HEK293 (cell line): Measurements from ENCODE around the gene RBM26.

ENCODE experiments used
- AEBP2 ChIP-seq: fragments of 450-650 bp; formaldehyde crosslinking; IDR thresholded peaks from 2 replicates; pipeline ENCODE4 v1.5.1; 2016; ENCODE audit warnings: missing biosample characterization, missing genetic modification characterization, borderline replicate concordance
- BCL11A ChIP-seq: fragments of 450-650 bp; formaldehyde crosslinking; IDR thresholded peaks from 2 replicates; pipeline ENCODE4 v1.5.1; 2016; ENCODE audit warnings: low read depth, missing biosample characterization, missing genetic modification characterization
- MEIS1 ChIP-seq: sonication (generic); formaldehyde crosslinking; IDR thresholded peaks from 2 replicates; pipeline ENCODE4 v1.8.1; 2022; ENCODE audit warnings: missing genetic modification reagents, mild to moderate bottlenecking, borderline replicate concordance
- PBX3 ChIP-seq: sonication (generic); formaldehyde crosslinking; IDR thresholded peaks from 2 replicates; pipeline ENCODE4 v1.8.1; 2022; ENCODE audit warnings: mild to moderate bottlenecking, moderate library complexity, missing genetic modification reagents
- REPIN1 ChIP-seq: fragments of 450-650 bp; formaldehyde crosslinking; IDR thresholded peaks from 2 replicates; pipeline ENCODE4 v1.5.1; 2017; ENCODE audit warnings: missing biosample characterization, missing genetic modification characterization, low read depth
- ZBTB49 ChIP-seq: fragments of 450-650 bp; formaldehyde crosslinking; IDR thresholded peaks from 2 replicates; pipeline ENCODE4 v1.5.1; 2016; ENCODE audit warnings: missing biosample characterization, missing genetic modification characterization, low read depth
- ZNF140 ChIP-seq: fragments of 450-650 bp; formaldehyde crosslinking; IDR thresholded peaks from 2 replicates; pipeline ENCODE4 v1.5.1; 2016; ENCODE audit warnings: missing biosample characterization, missing genetic modification characterization
- ZNF341 ChIP-seq: fragments of 450-650 bp; formaldehyde crosslinking; IDR thresholded peaks from 2 replicates; pipeline ENCODE4; 2016; ENCODE audit warnings: low read depth, missing biosample characterization, missing genetic modification characterization
- ZNF544 ChIP-seq: fragments of 450-650 bp; formaldehyde crosslinking; IDR thresholded peaks from 2 replicates; pipeline ENCODE4 v1.5.0; 2017; ENCODE audit warnings: missing biosample characterization, missing genetic modification characterization
- TF ChIP-seq, protein P1 (sequence below): fragments of 450-650 bp; formaldehyde crosslinking; IDR thresholded peaks from 2 replicates; pipeline ENCODE4 v1.5.1; 2016; ENCODE audit warnings: missing biosample characterization, missing genetic modification characterization
- TF ChIP-seq, protein P2 (sequence below): IDR thresholded peaks from 2 replicates; pipeline ENCODE4 v1.6.1; 2011; ENCODE audit warnings: mild to moderate bottlenecking, low read depth, low read length, borderline replicate concordance
- TF ChIP-seq, protein P3 (sequence below): fragments of 450-650 bp; formaldehyde crosslinking; IDR thresholded peaks from 2 replicates; pipeline ENCODE4 v1.5.1; 2016; ENCODE audit warnings: missing biosample characterization, missing genetic modification characterization, borderline replicate concordance
- TF ChIP-seq, protein P4 (sequence below): fragments of 450-650 bp; formaldehyde crosslinking; IDR thresholded peaks from 2 replicates; pipeline ENCODE4 v1.5.1; 2016; ENCODE audit warnings: missing biosample characterization, missing genetic modification characterization

- TF ChIP-seq AEBP2 (tag by site-specific recombination) (no peak), ZBTB49 (tag by site-specific recombination) (no peak), ZNF341 (tag by site-specific recombination) (no peak), BCL11A (tag by site-specific recombination) (no peak), ZNF544 (tag by site-specific recombination) (no peak), REPIN1 (tag by site-specific recombination) (no peak), PBX3 (CRISPR knock-in tag) (no peak), MEIS1 (no peak), ZNF140 (no peak)
- TF ChIP-seq, protein P1, sequence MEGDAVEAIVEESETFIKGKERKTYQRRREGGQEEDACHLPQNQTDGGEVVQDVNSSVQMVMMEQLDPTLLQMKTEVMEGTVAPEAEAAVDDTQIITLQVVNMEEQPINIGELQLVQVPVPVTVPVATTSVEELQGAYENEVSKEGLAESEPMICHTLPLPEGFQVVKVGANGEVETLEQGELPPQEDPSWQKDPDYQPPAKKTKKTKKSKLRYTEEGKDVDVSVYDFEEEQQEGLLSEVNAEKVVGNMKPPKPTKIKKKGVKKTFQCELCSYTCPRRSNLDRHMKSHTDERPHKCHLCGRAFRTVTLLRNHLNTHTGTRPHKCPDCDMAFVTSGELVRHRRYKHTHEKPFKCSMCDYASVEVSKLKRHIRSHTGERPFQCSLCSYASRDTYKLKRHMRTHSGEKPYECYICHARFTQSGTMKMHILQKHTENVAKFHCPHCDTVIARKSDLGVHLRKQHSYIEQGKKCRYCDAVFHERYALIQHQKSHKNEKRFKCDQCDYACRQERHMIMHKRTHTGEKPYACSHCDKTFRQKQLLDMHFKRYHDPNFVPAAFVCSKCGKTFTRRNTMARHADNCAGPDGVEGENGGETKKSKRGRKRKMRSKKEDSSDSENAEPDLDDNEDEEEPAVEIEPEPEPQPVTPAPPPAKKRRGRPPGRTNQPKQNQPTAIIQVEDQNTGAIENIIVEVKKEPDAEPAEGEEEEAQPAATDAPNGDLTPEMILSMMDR (tag by site-specific recombination), result no peak
- TF ChIP-seq, protein P2, sequence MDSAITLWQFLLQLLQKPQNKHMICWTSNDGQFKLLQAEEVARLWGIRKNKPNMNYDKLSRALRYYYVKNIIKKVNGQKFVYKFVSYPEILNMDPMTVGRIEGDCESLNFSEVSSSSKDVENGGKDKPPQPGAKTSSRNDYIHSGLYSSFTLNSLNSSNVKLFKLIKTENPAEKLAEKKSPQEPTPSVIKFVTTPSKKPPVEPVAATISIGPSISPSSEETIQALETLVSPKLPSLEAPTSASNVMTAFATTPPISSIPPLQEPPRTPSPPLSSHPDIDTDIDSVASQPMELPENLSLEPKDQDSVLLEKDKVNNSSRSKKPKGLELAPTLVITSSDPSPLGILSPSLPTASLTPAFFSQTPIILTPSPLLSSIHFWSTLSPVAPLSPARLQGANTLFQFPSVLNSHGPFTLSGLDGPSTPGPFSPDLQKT, result no peak
- TF ChIP-seq, protein P3, sequence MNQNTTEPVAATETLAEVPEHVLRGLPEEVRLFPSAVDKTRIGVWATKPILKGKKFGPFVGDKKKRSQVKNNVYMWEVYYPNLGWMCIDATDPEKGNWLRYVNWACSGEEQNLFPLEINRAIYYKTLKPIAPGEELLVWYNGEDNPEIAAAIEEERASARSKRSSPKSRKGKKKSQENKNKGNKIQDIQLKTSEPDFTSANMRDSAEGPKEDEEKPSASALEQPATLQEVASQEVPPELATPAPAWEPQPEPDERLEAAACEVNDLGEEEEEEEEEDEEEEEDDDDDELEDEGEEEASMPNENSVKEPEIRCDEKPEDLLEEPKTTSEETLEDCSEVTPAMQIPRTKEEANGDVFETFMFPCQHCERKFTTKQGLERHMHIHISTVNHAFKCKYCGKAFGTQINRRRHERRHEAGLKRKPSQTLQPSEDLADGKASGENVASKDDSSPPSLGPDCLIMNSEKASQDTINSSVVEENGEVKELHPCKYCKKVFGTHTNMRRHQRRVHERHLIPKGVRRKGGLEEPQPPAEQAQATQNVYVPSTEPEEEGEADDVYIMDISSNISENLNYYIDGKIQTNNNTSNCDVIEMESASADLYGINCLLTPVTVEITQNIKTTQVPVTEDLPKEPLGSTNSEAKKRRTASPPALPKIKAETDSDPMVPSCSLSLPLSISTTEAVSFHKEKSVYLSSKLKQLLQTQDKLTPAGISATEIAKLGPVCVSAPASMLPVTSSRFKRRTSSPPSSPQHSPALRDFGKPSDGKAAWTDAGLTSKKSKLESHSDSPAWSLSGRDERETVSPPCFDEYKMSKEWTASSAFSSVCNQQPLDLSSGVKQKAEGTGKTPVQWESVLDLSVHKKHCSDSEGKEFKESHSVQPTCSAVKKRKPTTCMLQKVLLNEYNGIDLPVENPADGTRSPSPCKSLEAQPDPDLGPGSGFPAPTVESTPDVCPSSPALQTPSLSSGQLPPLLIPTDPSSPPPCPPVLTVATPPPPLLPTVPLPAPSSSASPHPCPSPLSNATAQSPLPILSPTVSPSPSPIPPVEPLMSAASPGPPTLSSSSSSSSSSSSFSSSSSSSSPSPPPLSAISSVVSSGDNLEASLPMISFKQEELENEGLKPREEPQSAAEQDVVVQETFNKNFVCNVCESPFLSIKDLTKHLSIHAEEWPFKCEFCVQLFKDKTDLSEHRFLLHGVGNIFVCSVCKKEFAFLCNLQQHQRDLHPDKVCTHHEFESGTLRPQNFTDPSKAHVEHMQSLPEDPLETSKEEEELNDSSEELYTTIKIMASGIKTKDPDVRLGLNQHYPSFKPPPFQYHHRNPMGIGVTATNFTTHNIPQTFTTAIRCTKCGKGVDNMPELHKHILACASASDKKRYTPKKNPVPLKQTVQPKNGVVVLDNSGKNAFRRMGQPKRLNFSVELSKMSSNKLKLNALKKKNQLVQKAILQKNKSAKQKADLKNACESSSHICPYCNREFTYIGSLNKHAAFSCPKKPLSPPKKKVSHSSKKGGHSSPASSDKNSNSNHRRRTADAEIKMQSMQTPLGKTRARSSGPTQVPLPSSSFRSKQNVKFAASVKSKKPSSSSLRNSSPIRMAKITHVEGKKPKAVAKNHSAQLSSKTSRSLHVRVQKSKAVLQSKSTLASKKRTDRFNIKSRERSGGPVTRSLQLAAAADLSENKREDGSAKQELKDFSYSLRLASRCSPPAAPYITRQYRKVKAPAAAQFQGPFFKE (tag by site-specific recombination), result no peak
- TF ChIP-seq, protein P4, sequence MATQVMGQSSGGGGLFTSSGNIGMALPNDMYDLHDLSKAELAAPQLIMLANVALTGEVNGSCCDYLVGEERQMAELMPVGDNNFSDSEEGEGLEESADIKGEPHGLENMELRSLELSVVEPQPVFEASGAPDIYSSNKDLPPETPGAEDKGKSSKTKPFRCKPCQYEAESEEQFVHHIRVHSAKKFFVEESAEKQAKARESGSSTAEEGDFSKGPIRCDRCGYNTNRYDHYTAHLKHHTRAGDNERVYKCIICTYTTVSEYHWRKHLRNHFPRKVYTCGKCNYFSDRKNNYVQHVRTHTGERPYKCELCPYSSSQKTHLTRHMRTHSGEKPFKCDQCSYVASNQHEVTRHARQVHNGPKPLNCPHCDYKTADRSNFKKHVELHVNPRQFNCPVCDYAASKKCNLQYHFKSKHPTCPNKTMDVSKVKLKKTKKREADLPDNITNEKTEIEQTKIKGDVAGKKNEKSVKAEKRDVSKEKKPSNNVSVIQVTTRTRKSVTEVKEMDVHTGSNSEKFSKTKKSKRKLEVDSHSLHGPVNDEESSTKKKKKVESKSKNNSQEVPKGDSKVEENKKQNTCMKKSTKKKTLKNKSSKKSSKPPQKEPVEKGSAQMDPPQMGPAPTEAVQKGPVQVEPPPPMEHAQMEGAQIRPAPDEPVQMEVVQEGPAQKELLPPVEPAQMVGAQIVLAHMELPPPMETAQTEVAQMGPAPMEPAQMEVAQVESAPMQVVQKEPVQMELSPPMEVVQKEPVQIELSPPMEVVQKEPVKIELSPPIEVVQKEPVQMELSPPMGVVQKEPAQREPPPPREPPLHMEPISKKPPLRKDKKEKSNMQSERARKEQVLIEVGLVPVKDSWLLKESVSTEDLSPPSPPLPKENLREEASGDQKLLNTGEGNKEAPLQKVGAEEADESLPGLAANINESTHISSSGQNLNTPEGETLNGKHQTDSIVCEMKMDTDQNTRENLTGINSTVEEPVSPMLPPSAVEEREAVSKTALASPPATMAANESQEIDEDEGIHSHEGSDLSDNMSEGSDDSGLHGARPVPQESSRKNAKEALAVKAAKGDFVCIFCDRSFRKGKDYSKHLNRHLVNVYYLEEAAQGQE (tag by site-specific recombination), result no peak
These were observed 123.5 kb downstream of the RBM26 start for GRCh38 chr13:79282508-79282907.
